K562 (cell line): ENCODE measurements around the gene TRAIP.

Experiments
- CBFB ChIP-seq: sonication (generic); formaldehyde crosslinking; IDR thresholded peaks from 2 replicates; pipeline ENCODE4 v1.4.0; 2020; ENCODE audit warnings: mild to moderate bottlenecking, missing genetic modification reagents
- CBX8 ChIP-seq: fragments of 200-600 bp; sonication (generic); IDR thresholded peaks from 2 replicates; pipeline ENCODE4 v1.6.1; 2012; ENCODE audit warnings: borderline replicate concordance, mixed run types, low read depth, mild to moderate bottlenecking, moderate library complexity, mixed read lengths, low read length, control low read depth, inconsistent platforms; ENCODE audit not compliant: poor library complexity, severe bottlenecking; ENCODE audit errors: extremely low read depth
- FOXJ2 ChIP-seq: fragments of 200-800 bp; sonication (Bioruptor generic); IDR thresholded peaks from 2 replicates; pipeline ENCODE4 v1.6.1; 2016; ENCODE audit warnings: missing genetic modification characterization, missing compliant biosample characterization
- TF ChIP-seq, protein P1 (sequence below), 3 experiments: IDR thresholded peaks in 2 of 3; conservative IDR thresholded peaks in 1 of 3; 2 replicates each; pipeline ENCODE4 v1.5.1; 2011 to 2012; ENCODE audit warnings: low read length in 3 of 3, mild to moderate bottlenecking in 3 of 3, control low read depth in 2 of 3, improper control_type of control experiment in 1 of 3, inconsistent platforms in 1 of 3, low read depth in 1 of 3, mixed read lengths in 1 of 3, moderate library complexity in 1 of 3; ENCODE audit not compliant: insufficient read depth in 2 of 3

DNA sequence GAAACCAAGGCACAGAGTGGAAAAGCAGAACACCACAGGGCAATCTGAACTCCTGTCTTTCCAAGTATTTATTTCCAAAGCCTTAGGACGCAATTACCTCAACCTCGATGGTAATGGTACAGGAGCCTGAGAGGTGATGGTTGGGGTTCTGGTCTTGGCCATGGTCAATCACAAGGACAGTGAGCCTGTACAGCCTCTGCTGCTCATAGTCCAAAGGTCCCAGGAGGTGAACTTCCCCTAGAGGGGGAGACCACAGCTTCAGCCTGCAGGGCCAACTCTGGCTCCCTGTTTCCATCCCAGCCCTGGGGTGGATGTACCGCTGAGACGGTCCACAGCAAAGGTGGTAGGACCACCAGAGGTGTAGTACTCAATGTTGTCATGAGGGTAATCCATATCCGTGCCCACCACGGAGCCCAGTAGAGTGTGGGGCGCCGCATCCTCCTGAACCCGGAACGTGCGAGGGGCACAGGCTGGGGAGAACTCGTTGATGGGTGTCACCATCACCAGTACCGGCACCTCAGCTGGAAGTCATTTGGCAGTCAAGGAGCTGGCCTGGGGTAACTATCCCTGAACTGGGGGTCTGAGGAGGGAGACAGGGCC is 62.8 kb downstream of the TRAIP start:
- TF ChIP-seq CBFB (no peak), FOXJ2 (tag) (no peak), CBX8 (no peak)
- TF ChIP-seq, protein P1, sequence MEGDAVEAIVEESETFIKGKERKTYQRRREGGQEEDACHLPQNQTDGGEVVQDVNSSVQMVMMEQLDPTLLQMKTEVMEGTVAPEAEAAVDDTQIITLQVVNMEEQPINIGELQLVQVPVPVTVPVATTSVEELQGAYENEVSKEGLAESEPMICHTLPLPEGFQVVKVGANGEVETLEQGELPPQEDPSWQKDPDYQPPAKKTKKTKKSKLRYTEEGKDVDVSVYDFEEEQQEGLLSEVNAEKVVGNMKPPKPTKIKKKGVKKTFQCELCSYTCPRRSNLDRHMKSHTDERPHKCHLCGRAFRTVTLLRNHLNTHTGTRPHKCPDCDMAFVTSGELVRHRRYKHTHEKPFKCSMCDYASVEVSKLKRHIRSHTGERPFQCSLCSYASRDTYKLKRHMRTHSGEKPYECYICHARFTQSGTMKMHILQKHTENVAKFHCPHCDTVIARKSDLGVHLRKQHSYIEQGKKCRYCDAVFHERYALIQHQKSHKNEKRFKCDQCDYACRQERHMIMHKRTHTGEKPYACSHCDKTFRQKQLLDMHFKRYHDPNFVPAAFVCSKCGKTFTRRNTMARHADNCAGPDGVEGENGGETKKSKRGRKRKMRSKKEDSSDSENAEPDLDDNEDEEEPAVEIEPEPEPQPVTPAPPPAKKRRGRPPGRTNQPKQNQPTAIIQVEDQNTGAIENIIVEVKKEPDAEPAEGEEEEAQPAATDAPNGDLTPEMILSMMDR (IDR thresholded peaks at IDR 0.05 in 2 of 3, conservative IDR thresholded peaks at IDR 0.05 in 1 of 3; ENCODE audit: insufficient read depth in 2 of 3, low read depth in 1 of 3, low read length in 3 of 3): no peak
